ENCODE results near the gene SUSD2. TPM values are rescaled to one million over a fixed set of nuclear protein-coding genes. Genes with fewer than 3 reads are reported as not detected.

The SUSD2 gene
- total RNA-seq, 1 experiment from 2014 or later = 1.1 TPM

- no peak for TF ChIP-seq GTF2I (CRISPR knock-in tag; conservative IDR thresholded peaks at IDR 0.05)
- TF ChIP-seq, protein P1, sequence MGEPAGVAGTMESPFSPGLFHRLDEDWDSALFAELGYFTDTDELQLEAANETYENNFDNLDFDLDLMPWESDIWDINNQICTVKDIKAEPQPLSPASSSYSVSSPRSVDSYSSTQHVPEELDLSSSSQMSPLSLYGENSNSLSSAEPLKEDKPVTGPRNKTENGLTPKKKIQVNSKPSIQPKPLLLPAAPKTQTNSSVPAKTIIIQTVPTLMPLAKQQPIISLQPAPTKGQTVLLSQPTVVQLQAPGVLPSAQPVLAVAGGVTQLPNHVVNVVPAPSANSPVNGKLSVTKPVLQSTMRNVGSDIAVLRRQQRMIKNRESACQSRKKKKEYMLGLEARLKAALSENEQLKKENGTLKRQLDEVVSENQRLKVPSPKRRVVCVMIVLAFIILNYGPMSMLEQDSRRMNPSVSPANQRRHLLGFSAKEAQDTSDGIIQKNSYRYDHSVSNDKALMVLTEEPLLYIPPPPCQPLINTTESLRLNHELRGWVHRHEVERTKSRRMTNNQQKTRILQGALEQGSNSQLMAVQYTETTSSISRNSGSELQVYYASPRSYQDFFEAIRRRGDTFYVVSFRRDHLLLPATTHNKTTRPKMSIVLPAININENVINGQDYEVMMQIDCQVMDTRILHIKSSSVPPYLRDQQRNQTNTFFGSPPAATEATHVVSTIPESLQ (CRISPR knock-in tag; IDR thresholded peaks at IDR 0.05) = no peak
- no peak for TF ChIP-seq ZNF219 (CRISPR knock-in tag; IDR thresholded peaks at IDR 0.05; ENCODE audit: borderline replicate concordance)
- TF ChIP-seq, protein P2, sequence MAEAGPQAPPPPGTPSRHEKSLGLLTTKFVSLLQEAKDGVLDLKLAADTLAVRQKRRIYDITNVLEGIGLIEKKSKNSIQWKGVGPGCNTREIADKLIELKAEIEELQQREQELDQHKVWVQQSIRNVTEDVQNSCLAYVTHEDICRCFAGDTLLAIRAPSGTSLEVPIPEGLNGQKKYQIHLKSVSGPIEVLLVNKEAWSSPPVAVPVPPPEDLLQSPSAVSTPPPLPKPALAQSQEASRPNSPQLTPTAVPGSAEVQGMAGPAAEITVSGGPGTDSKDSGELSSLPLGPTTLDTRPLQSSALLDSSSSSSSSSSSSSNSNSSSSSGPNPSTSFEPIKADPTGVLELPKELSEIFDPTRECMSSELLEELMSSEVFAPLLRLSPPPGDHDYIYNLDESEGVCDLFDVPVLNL (CRISPR knock-in tag; IDR thresholded peaks at IDR 0.05; ENCODE audit: borderline replicate concordance, low read depth) = no peak
- TF ChIP-seq GABPB1 (CRISPR knock-in tag; IDR thresholded peaks at IDR 0.05) = no peak
- no peak for TF ChIP-seq JAZF1 (CRISPR knock-in tag; IDR thresholded peaks at IDR 0.05)
- no peak for TF ChIP-seq E2F5 (CRISPR knock-in tag; IDR thresholded peaks at IDR 0.05)
- TF ChIP-seq SMAD4 (CRISPR knock-in tag; IDR thresholded peaks at IDR 0.05) = no peak
These were observed 3.8 kb upstream of the SUSD2 start (continued) for GRCh38 chr22:24177456-24177855.

DNA sequence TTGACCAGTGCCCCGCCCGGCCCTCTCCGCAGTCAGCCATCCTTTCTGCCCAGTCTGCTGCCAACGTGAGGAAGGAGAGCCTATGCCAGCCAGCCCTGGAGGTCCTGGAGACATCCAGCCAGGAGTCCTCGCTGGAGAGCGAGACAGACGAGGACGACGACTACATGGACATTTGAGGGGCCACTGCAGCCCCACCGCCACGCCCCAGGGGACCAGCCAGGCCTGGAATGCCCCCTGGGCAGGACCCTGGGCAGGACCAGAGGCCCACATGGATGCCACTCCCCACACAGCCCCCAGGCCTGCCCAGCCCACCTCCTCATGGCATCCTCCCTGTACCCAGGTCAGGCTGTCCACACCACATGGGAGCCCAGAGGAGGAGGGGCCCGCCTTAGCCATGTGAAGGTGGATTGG lies 3.3 kb upstream of the SUSD2 start:
- ChIA-PET CTCF (interaction anchor here (0.9 to 5.0 kb wide), 12 partner anchors 12 to 248 kb away, joined by 3 to 96 read pairs (median 20); no protein-coding TSS in a partner anchor), POLR2A (no interaction called here)
- H3K9me3 Mint-ChIP-seq = no peaks in the 10 kb centered on the region
- no peak for TF ChIP-seq TEAD4 (CRISPR knock-in tag; IDR thresholded peaks at IDR 0.05)
- no peak for TF ChIP-seq ETV6 (CRISPR knock-in tag; IDR thresholded peaks at IDR 0.05)
- no peak for TF ChIP-seq ZNF423 (CRISPR knock-in tag; IDR thresholded peaks at IDR 0.05)
- no peak for TF ChIP-seq ERG (CRISPR knock-in tag; IDR thresholded peaks at IDR 0.05)
- no peak for TF ChIP-seq MLX (CRISPR knock-in tag; IDR thresholded peaks at IDR 0.05)
- peaks cover 6% of the 10 kb centered on the region; the same call in 1 of the 2 replicates for H3K36me3 Mint-ChIP-seq
- ATAC-seq (no peak), DNase-seq (ENCODE audit: low spot score) (no peak)
- H3K27me3 Mint-ChIP-seq (ENCODE audit: low read depth) = no peaks in the 10 kb centered on the region
- H3K27ac Mint-ChIP-seq = no peak overlapping the region
- no peak overlapping the region for H3K4me3 Mint-ChIP-seq
- H3K4me1 Mint-ChIP-seq = peaks cover 7% of the 10 kb centered on the region

- ChIA-PET POLR2A (interaction anchor here (0.7 kb wide), 1 partner anchor 133 kb away, joined by 5 read pairs; no protein-coding TSS in a partner anchor), CTCF (interaction anchor here (0.5 to 4.6 kb wide), 15 partner anchors 9 to 249 kb away, joined by 3 to 74 read pairs (median 4); no protein-coding TSS in a partner anchor)
- Mint-ChIP-seq H3K9me3 (no peaks in the 10 kb centered on the region), H3K36me3 (peaks cover 3% of the 10 kb centered on the region; the same call in 1 of the 2 replicates), H3K4me1 (peaks cover 7% of the 10 kb centered on the region), H3K27me3 (ENCODE audit: low read depth) (no peaks in the 10 kb centered on the region), H3K27ac (no peak overlapping the region), H3K4me3 (no peak overlapping the region)
- TF ChIP-seq CBFB (CRISPR knock-in tag; IDR thresholded peaks at IDR 0.05; ENCODE audit: low read depth) (no peak), CTCF (IDR thresholded peaks at IDR 0.05) (peak; percentile 19; the same call in 1 of the 2 replicates)
- ATAC-seq = peak; percentile 46
- DNase-seq (ENCODE audit: low spot score) = peak; percentile 58
These were observed 2.5 kb upstream of the SUSD2 start for GRCh38 chr22:24178502-24179440.

Measured in WTC11 (cell line).